GM21723 (cell line): Measurements from ENCODE around the gene SINHCAF.

Source experiments
- ATAC-seq: cut with Tn5 transposase; IDR thresholded peaks from one replicate; pipeline ENCODE4 v1.9.1; 2021; ENCODE audit warnings: mild to moderate bottlenecking, moderate library complexity; ENCODE audit not compliant: unreplicated experiment

Gene SINHCAF

DNA sequence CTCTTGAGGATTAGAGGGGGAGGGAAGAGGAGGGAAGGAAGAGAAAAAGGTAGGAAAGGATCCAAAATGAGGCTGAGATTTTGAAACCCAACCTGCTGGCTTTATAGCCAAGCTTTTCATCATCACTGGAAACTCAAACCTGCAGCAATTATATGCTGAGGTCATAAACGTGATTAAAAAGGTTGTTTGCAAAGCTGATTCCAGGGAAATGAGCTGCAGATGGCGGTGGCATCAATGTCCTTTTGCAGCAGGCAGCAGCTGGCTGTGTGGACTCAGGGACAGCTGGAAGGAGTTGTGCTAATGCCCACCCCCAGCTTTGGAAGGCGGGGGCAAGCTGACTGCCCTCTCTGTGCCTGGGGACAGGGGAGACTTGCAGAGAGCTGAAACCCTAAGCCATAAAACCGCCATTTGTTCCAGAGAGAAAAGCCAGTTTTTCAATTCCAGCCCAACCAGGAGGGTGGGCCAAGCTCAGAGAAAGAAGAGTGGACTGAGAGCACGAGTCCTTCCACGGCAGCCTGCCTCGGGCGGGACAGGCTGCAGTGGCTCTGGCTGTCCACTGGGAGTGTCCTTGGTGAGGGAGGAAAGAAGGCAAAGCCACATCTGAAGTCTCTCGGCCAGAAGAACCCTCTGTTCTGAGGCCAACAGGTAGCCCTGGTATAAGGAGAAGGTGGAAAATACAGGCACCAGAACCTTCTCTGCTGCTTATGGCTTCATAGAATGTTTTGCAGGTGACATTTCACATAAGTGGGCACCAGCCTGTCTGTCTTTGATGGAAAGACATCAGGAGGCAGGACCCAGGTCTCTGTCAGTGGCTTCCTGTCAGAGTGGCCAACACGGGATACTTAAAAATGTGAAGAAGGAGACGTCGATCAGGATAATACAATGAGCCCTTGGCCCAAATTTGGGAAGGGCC lies 90.7 kb downstream of the SINHCAF start:
- no peak for ATAC-seq

GRCh38 chr12:31234053-31234840 lies 91.7 kb downstream of the SINHCAF start:
- ATAC-seq = no peak

DNA sequence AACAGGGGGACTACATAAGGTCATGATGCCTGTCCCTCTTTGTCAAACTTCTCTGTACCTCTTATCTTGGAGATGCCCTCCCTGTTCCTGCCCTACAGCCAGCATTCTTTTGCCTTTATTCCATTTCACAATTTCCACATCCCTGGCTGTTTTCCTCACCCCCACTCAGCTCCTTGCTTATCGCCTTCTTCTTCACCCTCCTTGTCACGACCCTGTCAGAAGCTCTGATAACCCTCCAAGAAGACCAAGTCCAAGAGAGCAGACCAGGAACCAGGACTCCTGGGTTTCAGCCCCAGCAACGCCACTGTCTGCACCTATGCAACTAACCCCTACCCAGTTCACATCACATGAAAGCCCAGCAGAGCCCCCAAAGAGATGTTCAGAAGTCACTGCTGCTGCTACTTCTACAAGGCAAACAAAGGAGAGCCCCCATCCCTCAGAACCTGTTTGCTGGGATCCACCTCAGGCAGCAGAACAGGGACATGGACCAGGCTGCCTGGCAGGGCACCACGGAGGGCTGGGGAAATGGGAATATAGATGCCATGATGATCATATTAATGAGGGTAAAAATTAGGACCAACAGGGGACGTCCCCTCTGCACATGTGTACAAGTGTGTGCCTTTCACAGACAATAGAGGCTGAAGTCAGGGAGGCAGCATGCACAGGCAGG lies 92.8 kb downstream of the SINHCAF start:
- no peak for ATAC-seq

GRCh38 chr12:31232361-31232965 lies 93.5 kb downstream of the SINHCAF start:
- ATAC-seq = no peak

DNA sequence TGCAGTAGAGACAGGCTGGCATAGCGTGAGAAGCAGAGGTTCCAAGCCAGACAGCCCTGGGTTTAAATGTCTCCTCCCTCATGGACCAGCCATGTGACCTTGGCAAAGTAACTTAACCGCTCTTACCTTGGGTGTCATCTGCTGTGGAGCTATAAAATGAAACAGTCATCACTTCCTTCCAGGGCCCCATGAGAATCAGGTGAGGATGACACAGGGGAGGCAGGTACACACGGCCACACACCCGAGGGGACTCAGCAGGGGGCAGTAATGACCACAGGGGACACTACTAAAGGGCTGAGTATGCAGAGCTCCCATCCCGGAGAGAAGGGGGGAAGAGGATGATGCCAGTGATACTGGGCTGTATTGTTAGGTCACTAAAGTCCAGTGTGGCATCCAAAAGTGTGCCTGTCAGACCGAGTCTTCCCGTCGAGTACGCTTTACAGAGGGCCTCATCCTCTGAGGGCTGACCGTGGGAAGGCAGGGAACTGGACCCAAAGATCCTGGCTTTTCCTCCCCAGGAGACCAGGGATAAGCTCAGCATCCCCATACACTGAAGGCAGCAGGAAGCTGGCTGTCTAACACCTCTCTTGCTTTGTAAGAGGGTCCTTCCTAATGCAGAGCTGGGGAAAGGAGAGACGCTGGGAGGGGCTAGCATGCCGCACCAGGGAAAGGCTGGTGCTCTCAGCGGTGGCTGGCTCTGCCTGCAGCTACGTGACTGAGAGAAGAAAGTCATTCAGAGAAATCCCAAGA lies 94.2 kb downstream of the SINHCAF start:
- ATAC-seq = no peak
